Ascending aorta (tissue), 2 donors: ENCODE results near the gene MPIG6B. TPM values are rescaled to one million over a fixed set of nuclear protein-coding genes. Genes with fewer than 3 reads are reported as not detected.

Experiments
- DNase-seq, 2 donors: peaks; one replicate each; pipeline ENCODE4 v3.0.0-alpha.2; 2019; ENCODE audit warnings: low spot score in 2 of 2
- H3K27ac ChIP-seq, 2 donors: fragments of 200-600 bp; sonication (generic); one replicate each; pipeline ENCODE4 v1.5.1; 2016 to 2017; ENCODE audit warnings: mild to moderate bottlenecking in 1 of 2
- H3K27me3 ChIP-seq: fragments of 200-600 bp; sonication (generic); one replicate; pipeline ENCODE4 v1.5.1; 2017
- H3K36me3 ChIP-seq, 2 donors: fragments of 200-600 bp; sonication (generic); one replicate each; pipeline ENCODE4 v1.5.1; 2016
- H3K4me1 ChIP-seq, 2 donors: fragments of 200-600 bp; sonication (generic); one replicate each; pipeline ENCODE4 v1.5.1; 2016 to 2017; ENCODE audit warnings: mild to moderate bottlenecking in 1 of 2
- H3K4me3 ChIP-seq, 2 donors: fragments of 200-600 bp; sonication (generic); one replicate each; pipeline ENCODE4 v1.5.1; 2016 to 2017; ENCODE audit warnings: mild to moderate bottlenecking in 1 of 2
- H3K9me3 ChIP-seq, 2 donors: fragments of 200-600 bp; sonication (generic); one replicate each; pipeline ENCODE4 v1.5.1; 2016
- CTCF ChIP-seq, 3 experiments: fragments of 200-600 bp in 2 of 3; fragments of 450-650 bp in 1 of 3; sonication (generic) in 2 of 3; IDR thresholded peaks; one replicate each; pipeline ENCODE4 v1.5.1; 2016 to 2019; ENCODE audit warnings: antibody characterized with exemption in 3 of 3, mild to moderate bottlenecking in 1 of 3, moderate library complexity in 1 of 3
- intact Hi-C: fragments of 100-400 bp; cut with DNase I; formaldehyde crosslinking; loops from one replicate; pipeline ENCODE4 v1.15.1; 2023
- total RNA-seq: library from RNA; depleted of rRNA; stranded (reverse); fragments of >200 nt; gene quantifications from one replicate; pipeline ENCODE4 v1.1.0, GENCODE V29; 2016

Gene MPIG6B
- total RNA-seq, 1 donor from 2014 or later = not detected

- no peaks in the 10 kb centered on the region for H3K9me3 ChIP-seq
- DNase-seq = peak; percentile 65 to 94
- peaks cover 22 to 32% of the 10 kb centered on the region in 2 donors for H3K4me1 ChIP-seq
- peak overlapping the region; percentile 95 to 99 for H3K27ac ChIP-seq
- peak in 1 of 3 experiments; percentile 15 for TF ChIP-seq CTCF (IDR thresholded peaks at IDR 0.05)
- intact Hi-C loops = loop anchor here (1.0 to 10.0 kb wide), 8 partner anchors 9 to 425 kb away; partner anchors contain the start of genes ABHD16A, ATP6V1G2, CSNK2B and LY6G5C
- peak overlapping the region; percentile 69 to 96 for H3K4me3 ChIP-seq
- H3K27me3 ChIP-seq = no peaks in the 10 kb centered on the region
- H3K36me3 ChIP-seq = peaks cover 52 to 58% of the 10 kb centered on the region in 2 donors
Measured at GRCh38 chr6:31729979-31730630, 6.9 kb downstream of the MPIG6B start.

GRCh38 chr6:31730631-31731086 is 7.5 kb downstream of the MPIG6B start:
- intact Hi-C loops = loop anchor here (5.0 to 10.0 kb wide), 2 partner anchors 183 to 424 kb away; partner anchors contain the start of genes ATP6V1G2, NFKBIL1, PPT2 and PRRT1
- peaks cover 22 to 32% of the 10 kb centered on the region in 2 donors for H3K4me1 ChIP-seq
- TF ChIP-seq CTCF (IDR thresholded peaks at IDR 0.05) = no peak

GRCh38 chr6:31732029-31732428 is 8.9 kb downstream of the MPIG6B start:
- no peak overlapping the region for H3K27ac ChIP-seq
- peaks cover 40 to 44% of the 10 kb centered on the region in 2 donors for H3K36me3 ChIP-seq
- intact Hi-C loops = loop anchor here (5.0 to 10.0 kb wide), 2 partner anchors 185 to 423 kb away; partner anchors contain the start of genes ATP6V1G2, NFKBIL1, PPT2 and PRRT1
- H3K27me3 ChIP-seq = no peaks in the 10 kb centered on the region
- H3K9me3 ChIP-seq = no peaks in the 10 kb centered on the region
- no peak overlapping the region for H3K4me3 ChIP-seq
- TF ChIP-seq CTCF (IDR thresholded peaks at IDR 0.05) = no peak
- peaks cover 26 to 36% of the 10 kb centered on the region in 2 donors for H3K4me1 ChIP-seq
- no peak for DNase-seq

More at GRCh38 chr6:31730631-31731086, 7.5 kb downstream of the MPIG6B start:
- H3K36me3 ChIP-seq = peaks cover 52 to 58% of the 10 kb centered on the region in 2 donors
- no peak for DNase-seq
- H3K4me3 ChIP-seq = peak overlapping the region; percentile 69 to 96
- no peaks in the 10 kb centered on the region for H3K27me3 ChIP-seq
- no peaks in the 10 kb centered on the region for H3K9me3 ChIP-seq
- H3K27ac ChIP-seq = peak overlapping the region; percentile 95 to 99

GRCh38 chr6:31733734-31734133 is 10.6 kb downstream of the MPIG6B start:
- no peaks in the 10 kb centered on the region for H3K27me3 ChIP-seq
- intact Hi-C loops = loop anchor here (2.0 to 10.0 kb wide), 3 partner anchors 93 to 421 kb away; partner anchors contain the start of genes ATP6V1G2, HSPA1B, NFKBIL1 and PPT2
- H3K36me3 ChIP-seq = peaks cover 33 to 37% of the 10 kb centered on the region in 2 donors
- peak overlapping the region; percentile 91 to 94 for H3K27ac ChIP-seq
- no peak for DNase-seq
- H3K9me3 ChIP-seq = no peaks in the 10 kb centered on the region
- H3K4me1 ChIP-seq = peaks cover 20 to 29% of the 10 kb centered on the region in 2 donors
- H3K4me3 ChIP-seq = peak overlapping the region; percentile 67 to 75
- TF ChIP-seq CTCF (IDR thresholded peaks at IDR 0.05) = no peak

- Histone ChIP-seq H3K9me3 (no peaks in the 10 kb centered on the region), H3K4me1 (peaks cover 18 to 31% of the 10 kb centered on the region in 2 donors), H3K27me3 (no peaks in the 10 kb centered on the region), H3K4me3 (peak overlapping the region; percentile 67 to 75), H3K27ac (peak overlapping the region; percentile 91 to 94), H3K36me3 (peaks cover 33 to 37% of the 10 kb centered on the region in 2 donors)
- intact Hi-C loops = loop anchor here (2.0 to 10.0 kb wide), 3 partner anchors 92 to 420 kb away; partner anchors contain the start of genes ATP6V1G2, HSPA1B, NFKBIL1 and PPT2
- DNase-seq = no peak
- no peak for TF ChIP-seq CTCF (IDR thresholded peaks at IDR 0.05)
Measured at GRCh38 chr6:31734247-31734820, 11.2 kb downstream of the MPIG6B start.
